ENCODE data around the gene ARHGAP19. TPM values are rescaled to one million over a fixed set of nuclear protein-coding genes. Genes with fewer than 3 reads are reported as not detected.

ARHGAP19 gene, protein sequence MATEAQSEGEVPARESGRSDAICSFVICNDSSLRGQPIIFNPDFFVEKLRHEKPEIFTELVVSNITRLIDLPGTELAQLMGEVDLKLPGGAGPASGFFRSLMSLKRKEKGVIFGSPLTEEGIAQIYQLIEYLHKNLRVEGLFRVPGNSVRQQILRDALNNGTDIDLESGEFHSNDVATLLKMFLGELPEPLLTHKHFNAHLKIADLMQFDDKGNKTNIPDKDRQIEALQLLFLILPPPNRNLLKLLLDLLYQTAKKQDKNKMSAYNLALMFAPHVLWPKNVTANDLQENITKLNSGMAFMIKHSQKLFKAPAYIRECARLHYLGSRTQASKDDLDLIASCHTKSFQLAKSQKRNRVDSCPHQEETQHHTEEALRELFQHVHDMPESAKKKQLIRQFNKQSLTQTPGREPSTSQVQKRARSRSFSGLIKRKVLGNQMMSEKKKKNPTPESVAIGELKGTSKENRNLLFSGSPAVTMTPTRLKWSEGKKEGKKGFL
- total RNA-seq = 8.4 TPM

DNA sequence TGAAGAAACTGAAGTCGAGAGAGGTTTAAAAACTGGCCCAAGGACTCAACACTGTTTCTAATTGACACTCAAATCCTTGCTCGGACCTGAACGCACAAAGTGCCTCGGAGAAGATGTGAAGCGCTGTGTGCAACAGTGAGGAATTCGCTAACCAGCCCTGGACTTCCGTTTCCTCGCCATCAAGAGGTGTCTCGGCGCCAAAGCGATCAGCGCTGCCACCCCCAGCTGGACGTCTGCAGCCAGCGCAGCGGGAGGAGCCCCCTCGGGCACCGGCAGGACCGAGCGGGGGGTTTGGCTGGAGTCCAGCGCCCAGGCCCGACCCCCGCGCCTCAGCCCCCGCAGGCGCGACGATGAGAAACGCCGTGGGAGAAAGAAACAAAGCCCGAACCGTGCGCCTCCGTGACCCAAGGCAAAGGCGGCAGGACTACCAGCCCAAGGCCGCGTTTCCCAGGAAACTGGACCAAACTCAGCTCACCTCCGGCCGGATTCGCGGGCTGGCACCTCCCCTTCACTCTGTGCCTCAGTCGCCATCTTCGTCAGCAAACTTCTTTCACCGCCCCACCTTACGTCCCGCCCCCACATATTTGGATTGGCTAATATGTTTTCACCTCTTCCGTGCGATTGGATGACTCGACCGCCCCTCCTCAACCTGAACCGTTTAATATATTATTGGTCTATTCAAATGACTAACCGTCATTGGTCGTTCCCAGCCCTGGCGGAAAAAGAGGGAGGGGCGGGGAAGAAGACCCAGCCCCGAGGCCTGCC, at the start of gene ARHGAP19:
ARHGAP19 (minus strand) TSS at position 541 of the 765 bp plus-strand sequence; CDS start at position 531, 10 bp downstream.
- DNase-seq = peak; percentile 96

DNA sequence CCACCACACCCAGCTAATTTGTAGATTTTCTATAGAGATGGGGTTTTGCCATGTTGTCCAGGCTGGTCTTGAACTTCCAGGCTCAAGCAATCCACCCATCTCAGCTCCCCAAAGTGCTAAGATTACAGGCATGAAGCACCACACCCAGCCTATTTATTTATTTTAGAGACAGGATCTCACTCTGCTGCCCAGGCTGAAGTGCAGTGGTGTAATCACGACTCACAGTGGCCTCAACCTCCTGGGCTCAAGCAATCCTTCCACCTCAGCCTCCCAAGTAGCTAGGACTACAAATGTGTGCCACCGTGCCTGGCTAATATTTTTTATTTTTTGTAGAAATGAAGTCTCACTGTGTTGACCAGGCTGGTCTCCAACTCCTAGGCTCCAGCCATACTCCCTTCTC, 49.0 kb upstream of the ARHGAP19 start:
- DNase-seq = no peak

GRCh38 chr10:97338041-97338440, 45.6 kb upstream of the ARHGAP19 start:
- DNase-seq = no peak

- no peak for DNase-seq
These were observed 44.8 kb upstream of the ARHGAP19 start for GRCh38 chr10:97336942-97337831.

DNA sequence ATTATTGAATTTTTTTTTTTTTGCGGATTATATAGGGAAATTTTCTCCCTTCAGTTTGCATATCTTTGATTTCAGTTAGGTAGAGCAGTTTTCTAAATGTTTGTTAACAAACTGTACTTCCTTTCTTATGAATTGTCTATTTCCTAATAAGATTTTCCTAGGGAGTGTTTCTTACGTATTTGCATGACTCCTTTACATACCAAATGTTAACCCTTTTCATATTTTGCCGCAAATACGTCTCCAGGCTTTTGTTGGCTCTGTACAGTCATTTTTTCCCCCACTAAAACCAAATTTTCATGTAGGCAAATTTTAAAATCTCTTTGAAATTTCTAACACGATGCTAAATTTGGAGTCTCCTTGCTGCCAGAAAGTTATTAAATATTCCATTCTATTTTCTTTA, 44.0 kb upstream of the ARHGAP19 start:
- DNase-seq = no peak

DNA sequence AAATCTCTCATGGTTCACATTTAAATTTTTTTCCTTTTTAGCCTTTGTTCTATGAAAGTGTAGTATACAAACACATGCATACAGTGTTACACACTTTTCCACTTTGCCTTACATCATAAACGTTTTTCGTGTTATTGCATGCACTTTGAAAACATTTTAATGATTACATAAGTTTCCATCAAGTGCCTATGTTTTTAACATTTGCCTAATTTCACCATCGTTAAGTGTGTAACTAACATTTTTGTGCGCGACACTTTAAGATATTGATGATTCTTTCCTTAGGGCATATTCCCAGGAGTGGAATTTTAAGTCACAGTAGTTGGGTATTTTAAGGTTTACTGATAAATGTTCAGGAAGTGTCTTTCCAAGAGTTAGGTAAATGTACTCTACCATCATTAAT, 43.6 kb upstream of the ARHGAP19 start:
- no peak for DNase-seq

DNA sequence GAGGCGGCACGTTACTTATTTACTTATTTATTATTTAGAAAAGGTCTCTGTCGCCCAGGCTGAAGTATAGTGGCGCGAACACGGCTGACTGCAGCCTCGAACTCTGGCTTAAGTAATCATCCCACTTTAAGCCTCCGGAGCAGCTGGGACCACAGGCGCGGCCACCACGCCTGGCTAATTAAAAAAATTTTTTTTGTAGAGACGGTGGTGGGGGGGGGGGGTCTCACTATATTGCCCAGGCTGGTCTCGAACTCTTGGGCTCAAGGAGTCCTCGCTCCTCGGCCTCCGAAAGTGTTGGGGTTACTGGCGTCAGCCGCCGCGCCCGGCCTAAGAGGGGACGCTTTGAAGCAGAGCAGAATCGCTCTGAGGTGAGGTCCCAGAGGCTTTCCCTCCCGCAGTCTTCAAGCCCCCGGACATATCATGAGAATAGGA, 42.8 kb upstream of the ARHGAP19 start:
- DNase-seq = no peak

GRCh38 chr10:97334370-97335175, 42.1 kb upstream of the ARHGAP19 start, which contains the start of gene FRAT2:
Gene FRAT2 (minus strand): TSS chr10:97334729. CDS start chr10:97334572, 157 bp downstream.
- peak; percentile 89 for DNase-seq

- peak; percentile 25 for DNase-seq
These were observed 41.3 kb upstream of the ARHGAP19 start for GRCh38 chr10:97333601-97334369.

GRCh38 chr10:97333351-97333600, 40.8 kb upstream of the ARHGAP19 start:
- no peak for DNase-seq

GRCh38 chr10:97332591-97333350, 40.3 kb upstream of the ARHGAP19 start:
- DNase-seq = peak; percentile 40

DNA sequence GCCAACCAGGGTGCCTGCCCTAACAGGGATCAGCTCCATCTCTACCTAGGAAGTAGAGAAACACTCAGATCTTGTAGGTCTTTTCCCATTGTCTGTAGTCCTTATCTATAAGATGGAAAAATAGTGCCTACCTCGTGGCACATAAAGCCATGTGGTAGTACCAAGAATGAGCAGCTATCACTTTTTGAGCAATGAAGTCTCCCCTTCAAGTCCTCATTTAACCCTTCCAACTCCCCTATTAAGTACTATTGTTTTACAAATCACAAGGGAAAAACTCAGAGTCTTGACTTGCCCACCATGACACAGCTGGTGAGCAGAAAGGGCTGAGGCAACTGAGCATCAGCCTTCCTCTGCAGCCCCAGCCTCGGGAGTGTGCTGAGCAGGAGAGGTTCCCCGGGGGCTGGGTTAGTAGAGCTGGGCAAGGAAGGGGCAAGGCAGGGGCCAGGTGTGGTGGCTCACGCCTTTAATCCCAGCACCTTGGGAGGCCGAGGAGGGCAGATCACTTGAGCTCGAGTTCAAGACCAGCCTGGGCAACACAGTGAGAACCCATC, 38.8 kb upstream of the ARHGAP19 start:
- DNase-seq = no peak

DNA sequence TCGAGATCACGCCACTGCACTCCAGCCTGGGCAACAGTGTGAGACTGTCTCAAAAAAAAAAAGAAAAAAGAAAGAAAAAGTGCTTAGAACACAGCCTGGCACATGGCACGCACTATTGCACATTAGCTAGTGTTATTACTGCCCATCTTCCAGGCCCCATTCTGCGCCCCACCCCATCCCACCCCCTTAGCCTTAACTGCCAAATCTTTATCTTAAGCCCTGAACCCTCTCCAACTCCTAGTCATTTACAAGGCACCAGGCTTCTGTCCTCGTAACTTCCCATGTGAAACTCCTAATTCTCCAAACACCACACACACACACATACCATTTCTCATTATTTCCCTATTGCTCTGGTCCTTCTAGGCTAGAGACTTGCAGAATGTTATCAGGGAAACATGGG, 37.3 kb upstream of the ARHGAP19 start:
- no peak for DNase-seq

GRCh38 chr10:97328646-97329453, 36.4 kb upstream of the ARHGAP19 start:
- DNase-seq = no peak

- DNase-seq = no peak
These were observed 35.2 kb upstream of the ARHGAP19 start for GRCh38 chr10:97327348-97328294.

DNA sequence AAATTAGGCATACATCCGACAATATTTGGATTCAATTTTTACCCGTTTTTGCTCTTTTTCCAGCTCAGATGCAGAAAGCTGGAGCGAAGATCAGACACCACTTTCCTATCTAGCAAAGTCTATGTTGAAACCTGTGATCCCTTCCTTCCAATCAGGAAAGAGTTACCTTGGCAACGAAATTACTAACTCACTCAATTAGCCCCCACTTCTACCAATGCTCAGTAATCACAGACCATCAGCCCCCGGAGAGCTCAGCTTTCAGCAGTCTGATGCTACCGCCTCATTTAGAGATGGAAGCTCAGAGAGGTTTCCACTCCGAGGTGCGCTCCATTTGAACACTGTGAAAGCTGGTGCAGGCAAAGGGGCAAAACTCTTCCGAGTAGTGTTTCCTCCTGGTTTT, 33.3 kb upstream of the ARHGAP19 start:
- no peak for DNase-seq

GRCh38 chr10:97323501-97323900, 31.1 kb upstream of the ARHGAP19 start:
- DNase-seq = no peak

DNA sequence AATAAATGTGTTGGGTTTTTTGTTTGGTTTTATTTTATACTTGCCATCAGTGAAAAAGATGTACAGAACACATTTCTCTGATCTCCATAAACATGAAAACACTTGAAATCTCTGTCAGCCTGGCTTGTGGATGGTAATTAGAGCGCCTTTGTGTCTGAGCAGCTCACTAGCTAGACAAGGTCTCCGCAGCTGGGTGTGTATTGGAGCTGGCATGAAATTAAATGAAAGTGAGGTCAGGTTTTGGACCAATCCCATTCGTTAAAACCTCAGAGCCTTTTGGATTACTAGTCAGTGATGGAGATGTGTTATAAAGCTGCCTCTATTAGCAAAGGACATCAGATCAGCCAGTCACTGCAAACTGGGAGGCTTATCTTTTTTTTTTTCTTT, 29.4 kb upstream of the ARHGAP19 start:
- DNase-seq = no peak
